Measurements from ENCODE around the gene GOLGA6L10.
"Not testable (repeated sequence)": the region's sequence is repeated elsewhere in the genome, so short reads cannot be mapped to it uniquely, and the experiment has no call there.

GOLGA6L10 gene

DNA sequence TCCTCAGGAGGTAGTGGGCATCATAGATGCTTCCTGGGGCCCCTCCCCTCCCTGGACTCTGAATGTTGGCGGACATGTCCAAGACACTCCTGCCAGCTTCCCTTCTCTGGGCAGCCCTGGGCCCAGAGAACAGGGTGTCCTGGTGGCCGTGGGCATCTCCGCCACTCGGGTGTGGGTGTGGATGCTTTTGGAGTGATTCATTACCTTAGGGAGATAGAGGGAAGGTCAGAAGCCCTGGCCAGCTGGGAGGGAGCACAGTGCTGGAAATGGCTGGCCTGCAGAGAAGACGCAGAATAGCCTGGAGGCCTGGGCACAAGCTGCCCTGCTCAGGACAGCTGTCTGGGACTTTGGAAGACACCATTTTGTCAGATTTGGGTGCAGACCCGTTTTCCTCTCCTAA lies 48.9 kb downstream of the GOLGA6L10 start:
- not testable (repeated sequence) for DNase-seq (ENCODE audit: low read depth in 2 of 2)

DNA sequence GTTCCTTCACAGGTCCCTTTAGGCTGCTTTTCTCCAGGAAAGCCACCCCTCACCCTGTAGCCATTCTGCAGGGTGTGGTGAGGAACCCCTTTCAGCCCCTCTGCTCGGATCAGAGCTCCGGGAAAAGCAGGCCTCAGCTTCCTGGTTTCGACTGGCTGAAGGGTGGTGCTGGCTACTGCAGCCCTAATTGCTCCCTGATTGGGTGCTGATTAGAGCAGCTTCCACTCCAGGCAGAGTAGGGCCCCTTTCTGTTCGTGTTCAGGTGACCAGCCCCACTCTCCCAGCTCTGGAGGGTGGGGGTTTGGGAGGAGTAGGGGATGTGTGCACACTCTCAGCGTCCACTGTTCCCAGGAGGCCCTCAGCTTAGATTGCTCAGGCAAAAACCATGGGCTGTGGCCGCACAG lies 49.8 kb downstream of the GOLGA6L10 start:
- not testable (repeated sequence) for DNase-seq (ENCODE audit: low read depth in 2 of 2)

DNA sequence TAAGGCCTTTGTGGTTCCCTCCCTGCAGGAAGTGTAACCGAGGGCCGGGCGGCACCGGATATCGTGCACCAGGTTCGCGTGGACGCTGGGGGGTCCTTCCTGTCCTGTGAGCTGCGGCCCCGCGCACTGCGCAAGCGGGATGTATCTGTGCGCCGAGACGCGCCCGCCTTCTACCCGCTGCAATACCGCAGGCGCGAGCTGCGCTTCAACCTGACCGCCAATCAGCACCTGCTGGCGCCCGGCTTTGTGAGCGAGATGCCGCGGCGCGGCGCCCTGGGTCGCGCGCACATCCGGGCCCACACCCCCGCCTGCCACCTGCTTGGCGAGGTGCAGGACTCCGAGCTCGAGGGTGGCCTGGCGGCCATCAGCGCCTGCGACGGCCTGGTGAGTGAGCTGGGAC lies 50.8 kb downstream of the GOLGA6L10 start:
- peak in 1 of 2 donors; percentile 6 for DNase-seq (ENCODE audit: low read depth in 2 of 2)

DNA sequence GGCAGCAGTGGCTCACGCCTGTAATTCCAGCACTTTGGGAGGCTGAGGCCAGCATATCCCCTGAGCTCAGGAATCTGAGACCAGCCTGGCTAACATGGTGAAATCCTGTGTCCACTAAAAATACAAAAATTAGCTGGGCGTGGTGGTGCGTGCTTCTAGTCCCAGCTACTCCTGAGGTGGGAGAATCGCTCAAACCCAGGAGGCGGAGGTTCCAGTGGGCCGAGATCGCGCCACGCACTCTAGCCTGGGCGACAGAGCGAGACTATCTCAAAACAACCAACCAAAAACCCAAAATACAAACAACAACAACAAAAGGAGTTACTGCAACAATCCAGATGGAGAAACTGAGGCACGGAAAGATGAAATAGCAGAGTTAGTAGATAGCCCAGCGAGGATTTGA lies 51.2 kb downstream of the GOLGA6L10 start:
- DNase-seq (ENCODE audit: low read depth in 2 of 2) = no peak

DNA sequence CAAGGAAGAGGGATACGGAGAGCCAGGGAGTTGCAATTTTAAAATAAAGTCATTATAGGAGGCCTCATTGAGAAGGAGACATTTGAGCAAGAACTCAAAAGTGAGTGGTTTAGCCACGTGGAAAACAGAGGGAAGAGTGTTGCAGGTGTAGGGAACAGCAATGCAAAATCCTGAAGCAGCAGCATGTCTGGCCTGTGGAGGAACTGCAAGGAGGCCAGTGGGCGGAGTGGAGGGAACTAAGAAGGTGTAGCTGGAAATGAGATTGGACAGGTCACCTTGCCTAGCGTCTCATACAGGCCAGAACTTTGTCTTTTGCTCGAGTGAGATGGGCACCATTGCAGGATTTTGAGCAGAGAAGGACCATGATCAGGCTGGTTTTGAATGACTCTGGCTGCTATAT lies 51.7 kb downstream of the GOLGA6L10 start:
- no peak for DNase-seq (ENCODE audit: low read depth in 2 of 2)

DNA sequence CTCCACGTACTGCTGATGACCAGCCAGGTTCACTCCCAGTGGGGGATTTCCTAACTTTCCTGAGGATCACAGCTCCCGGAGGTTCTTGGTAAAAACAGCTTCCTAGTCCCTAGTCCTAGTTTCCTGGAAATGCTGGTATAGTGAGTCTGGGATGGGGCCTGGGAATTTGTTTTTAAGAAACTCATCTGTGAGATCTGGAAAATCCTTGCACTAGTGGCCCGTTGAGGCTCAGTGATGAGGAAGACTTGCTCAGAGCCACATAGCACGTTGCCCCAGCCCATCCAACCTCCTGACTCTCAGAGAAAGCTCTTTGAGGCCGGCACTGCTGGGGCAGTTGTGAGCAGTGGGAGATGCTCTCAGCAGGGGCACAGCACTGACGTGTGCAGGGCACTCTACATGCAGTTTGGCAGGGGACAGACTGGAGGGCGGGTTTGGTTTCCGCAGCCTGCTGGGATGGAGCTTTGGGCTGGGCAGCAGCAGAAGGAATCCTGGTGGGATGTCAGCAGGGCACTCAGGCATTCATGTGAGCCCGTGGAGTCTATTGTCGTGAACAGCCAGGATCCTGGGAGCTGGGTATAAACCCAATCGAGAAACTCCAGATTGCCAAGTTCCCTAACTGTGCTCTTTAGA lies 55.1 kb downstream of the GOLGA6L10 start:
- DNase-seq (ENCODE audit: low read depth in 2 of 2) = no peak

DNA sequence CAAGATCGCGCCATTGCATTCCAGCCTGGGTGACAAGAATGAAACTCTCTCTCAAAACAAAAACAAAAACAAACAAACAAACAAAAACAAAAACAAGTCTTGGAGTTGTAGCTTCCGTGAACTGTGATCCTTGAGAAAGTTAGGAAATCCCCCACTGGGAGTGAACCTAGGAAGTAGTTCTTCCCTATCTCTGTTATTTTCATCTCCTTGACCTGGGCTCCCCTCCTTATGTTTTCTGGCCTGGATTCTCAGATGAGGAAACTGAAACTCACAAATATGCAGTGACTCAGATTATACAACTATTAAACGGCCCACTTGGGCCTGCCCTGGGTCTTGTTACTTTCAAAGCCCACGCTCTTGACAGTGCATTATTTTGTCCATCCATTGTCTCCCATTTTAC lies 57.0 kb downstream of the GOLGA6L10 start:
- DNase-seq (ENCODE audit: low read depth in 2 of 2) = no peak
